GM18951 (cell line): ENCODE measurements around the gene ENPP1.

ENCODE experiments used
- POLR2A ChIP-seq: IDR thresholded peaks from 4 replicates; pipeline ENCODE4 v1.6.1; 2011; ENCODE audit warnings: mild to moderate bottlenecking; ENCODE audit not compliant: insufficient read length, insufficient read depth; ENCODE audit errors: extremely low read depth
- in situ Hi-C: fragments of 300-500 bp; cut with MboI; formaldehyde crosslinking; loops from one replicate; pipeline ENCODE4 v1.12.0; 2022; ENCODE audit warnings: low sequenced_read_pairs, mixed read lengths, inconsistent platforms; ENCODE audit not compliant: unreplicated experiment

The ENPP1 gene

GRCh38 chr6:131914967-131915751, 107.3 kb downstream of the ENPP1 start:
- no peak for TF ChIP-seq POLR2A

GRCh38 chr6:131916091-131916796, 108.4 kb downstream of the ENPP1 start:
- in situ Hi-C loops, result loop anchor here (25.0 kb wide), 2 partner anchors 229 to 296 kb away; no protein-coding TSS in a partner anchor

More at GRCh38 chr6:131914967-131915751, 107.3 kb downstream of the ENPP1 start:
- in situ Hi-C loops, result loop anchor here (25.0 kb wide), 2 partner anchors 228 to 297 kb away; no protein-coding TSS in a partner anchor

GRCh38 chr6:131916847-131917246, 109.0 kb downstream of the ENPP1 start:
- in situ Hi-C loops, result loop anchor here (25.0 kb wide), 2 partner anchors 230 to 295 kb away; no protein-coding TSS in a partner anchor
- TF ChIP-seq POLR2A, result no peak

- in situ Hi-C loops, result loop anchor here (25.0 kb wide), 2 partner anchors 230 to 295 kb away; no protein-coding TSS in a partner anchor
- no peak for TF ChIP-seq POLR2A
Measured at GRCh38 chr6:131917318-131917717, 109.5 kb downstream of the ENPP1 start.

- no peak for TF ChIP-seq POLR2A
- in situ Hi-C loops, result loop anchor here (25.0 kb wide), 2 partner anchors 231 to 294 kb away; no protein-coding TSS in a partner anchor
Measured at GRCh38 chr6:131917763-131918649, 110.2 kb downstream of the ENPP1 start.

GRCh38 chr6:131918650-131919355, 111.0 kb downstream of the ENPP1 start:
- in situ Hi-C loops, result loop anchor here (25.0 kb wide), 2 partner anchors 232 to 293 kb away; no protein-coding TSS in a partner anchor
- TF ChIP-seq POLR2A, result no peak

GRCh38 chr6:131920656-131921055, 112.8 kb downstream of the ENPP1 start:
- in situ Hi-C loops, result loop anchor here (25.0 kb wide), 2 partner anchors 233 to 292 kb away; no protein-coding TSS in a partner anchor
- no peak for TF ChIP-seq POLR2A

GRCh38 chr6:131923356-131923755, 115.5 kb downstream of the ENPP1 start:
- in situ Hi-C loops, result loop anchor here (25.0 kb wide), 2 partner anchors 236 to 289 kb away; no protein-coding TSS in a partner anchor
- TF ChIP-seq POLR2A, result no peak

GRCh38 chr6:131924881-131925474, 117.2 kb downstream of the ENPP1 start:
- in situ Hi-C loops, result loop anchor here (25.0 kb wide), 2 partner anchors 238 to 287 kb away; no protein-coding TSS in a partner anchor
- TF ChIP-seq POLR2A, result no peak

GRCh38 chr6:131929264-131929663, 121.4 kb downstream of the ENPP1 start:
- no peak for TF ChIP-seq POLR2A
- in situ Hi-C loops, result no loop called here

- TF ChIP-seq POLR2A, result no peak
- in situ Hi-C loops, result no loop called here
Measured at GRCh38 chr6:131929976-131930375, 122.2 kb downstream of the ENPP1 start.
